Spleen (tissue), 11 donors: ENCODE data around the gene SREBF2. TPM values are rescaled to one million over a fixed set of nuclear protein-coding genes. Genes with fewer than 3 reads are reported as not detected.

ENCODE experiments used
- DNase-seq: peaks from one replicate; pipeline ENCODE4 v3.0.0-alpha.2; 2020
- H3K27ac ChIP-seq, 8 donors: fragments of 200-600 bp; sonication (generic) in 7 of 8; 1 replicate in 4 of 8; 2 replicates in 4 of 8; pipeline versions ENCODE4 v1.5.0 to v1.8.0; 2016 to 2021; ENCODE audit warnings: inconsistent platforms in 4 of 8, mild to moderate bottlenecking in 4 of 8, moderate library complexity in 1 of 8
- H3K27me3 ChIP-seq, 7 donors: fragments of 200-600 bp; sonication (generic) in 6 of 7; replicated peaks in 1 of 7; 1 replicate in 4 of 7; 2 replicates in 3 of 7; pipeline versions ENCODE4 v1.5.0 to v1.8.0; 2016 to 2021; ENCODE audit warnings: inconsistent platforms in 3 of 7, mild to moderate bottlenecking in 1 of 7
- H3K36me3 ChIP-seq, 6 donors: fragments of 200-600 bp; sonication (generic) in 5 of 6; 1 replicate in 4 of 6; 2 replicates in 2 of 6; pipeline versions ENCODE4 v1.5.0 to v1.8.0; 2016 to 2021; ENCODE audit warnings: inconsistent platforms in 2 of 6
- H3K4me1 ChIP-seq, 6 donors: fragments of 200-600 bp; sonication (generic) in 5 of 6; 1 replicate in 3 of 6; 2 replicates in 3 of 6; pipeline versions ENCODE4 v1.5.0 to v1.8.0; 2016 to 2021; ENCODE audit warnings: inconsistent platforms in 3 of 6
- H3K4me3 ChIP-seq, 8 donors: fragments of 200-600 bp; sonication (generic) in 7 of 8; 1 replicate in 4 of 8; 2 replicates in 4 of 8; pipeline versions ENCODE4 v1.5.0 to v1.8.0; 2016 to 2021; ENCODE audit warnings: inconsistent platforms in 4 of 8, mild to moderate bottlenecking in 4 of 8, moderate library complexity in 2 of 8
- H3K9me3 ChIP-seq, 8 donors: fragments of 200-600 bp; sonication (generic) in 7 of 8; 1 replicate in 4 of 8; 2 replicates in 4 of 8; pipeline versions ENCODE4 v1.5.0 to v1.8.0; 2016 to 2021; ENCODE audit warnings: inconsistent platforms in 4 of 8
- POLR2A ChIP-seq, 3 donors: fragments of 450-650 bp; IDR thresholded peaks; one replicate each; pipeline ENCODE4 v1.5.1; 2017; ENCODE audit warnings: antibody characterized with exemption in 3 of 3, mild to moderate bottlenecking in 1 of 3
- POLR2AphosphoS5 ChIP-seq, 3 donors: sonication (generic); formaldehyde crosslinking; IDR thresholded peaks; one replicate each; pipeline ENCODE4 v1.5.1; 2017; ENCODE audit warnings: antibody characterized with exemption in 3 of 3
- WGBS, 5 donors: extraction: QIAGEN DNeasy Blood & Tissue Kit in 3 of 5; methylation state at CpG; one replicate each; pipeline versions ENCODE4 v1.1.5 to v1.1.7; 2013 to 2018; 5-methylcytosine and 5-hydroxymethylcytosine counted together
- intact Hi-C: fragments of 100-400 bp; cut with DNase I; formaldehyde crosslinking; loops from one replicate; pipeline ENCODE4 v1.15.0; 2023; ENCODE audit warnings: low total_unique reads
- polyA plus RNA-seq, 3 donors: library from polyadenylated mRNA; stranded (reverse); fragments of 200-250 nt; gene quantifications; one replicate each; pipeline ENCODE4 v1.2.1, GENCODE V29; 2013
- total RNA-seq, 7 donors: library from RNA; depleted of rRNA in 3 of 7; stranded (reverse); fragments of >200 nt in 3 of 7; fragmentation: NEBNext Ultra II Directional in 4 of 7; extraction: Animal tissue kit (Norgen Biotek cat#: 25700) in 4 of 7; gene quantifications; one replicate each; pipeline versions ENCODE4 v1.1.0 to v1.2.1, GENCODE V29; 2016 to 2021
- TF ChIP-seq, protein P1 (sequence below), 11 experiments: fragments of 200-600 bp in 7 of 11; fragments of 450-650 bp in 4 of 11; sonication (generic) in 4 of 11; IDR thresholded peaks in 8 of 11; conservative IDR thresholded peaks in 3 of 11; 1 replicate in 7 of 11; 2 replicates in 4 of 11; pipeline versions ENCODE4 v1.4.0 to v1.8.0; 2016 to 2021; ENCODE audit warnings: antibody characterized with exemption in 11 of 11, inconsistent platforms in 4 of 11, mild to moderate bottlenecking in 1 of 11
- donor health status: healthy with polysubstance abuse.
- donor health status: DM: no; HTN: no; CAD: no; lungs with moderate emphysema.
- donor health status: DM: no; HTN: no; CAD: no.
- donor health status: Bipolar disorder and iron deficiency.
- donor health status: healthy.
- donor health status: DM: no; HTN: no; CAD: no.
- donor health status: DM: yes; HTN: yes; CAD: no.

SREBF2 gene
- total and polyA plus RNA-seq, 10 donors: 19.4 to 104 (median 63.3) TPM

GRCh38 chr22:41929418-41929810 is 96.5 kb downstream of the SREBF2 start:
- Histone ChIP-seq H3K4me3 (no peak overlapping the region), H3K4me1 (peaks cover 3 to 100% (median 77%) of the 10 kb centered on the region in 6 donors), H3K27me3 (peaks cover 0 to 28% (median 20%) of the 10 kb centered on the region in 7 donors), H3K27ac (peak overlapping the region in 7 of 8 donors; percentile 22 to 99 (median 92)), H3K9me3 (no peaks in the 10 kb centered on the region), H3K36me3 (peaks cover 0 to 5% (median 0%) of the 10 kb centered on the region in 6 donors)
- TF ChIP-seq POLR2A (IDR thresholded peaks at IDR 0.05) (no peak), POLR2AphosphoS5 (IDR thresholded peaks at IDR 0.05) (no peak)
- TF ChIP-seq, protein P1, sequence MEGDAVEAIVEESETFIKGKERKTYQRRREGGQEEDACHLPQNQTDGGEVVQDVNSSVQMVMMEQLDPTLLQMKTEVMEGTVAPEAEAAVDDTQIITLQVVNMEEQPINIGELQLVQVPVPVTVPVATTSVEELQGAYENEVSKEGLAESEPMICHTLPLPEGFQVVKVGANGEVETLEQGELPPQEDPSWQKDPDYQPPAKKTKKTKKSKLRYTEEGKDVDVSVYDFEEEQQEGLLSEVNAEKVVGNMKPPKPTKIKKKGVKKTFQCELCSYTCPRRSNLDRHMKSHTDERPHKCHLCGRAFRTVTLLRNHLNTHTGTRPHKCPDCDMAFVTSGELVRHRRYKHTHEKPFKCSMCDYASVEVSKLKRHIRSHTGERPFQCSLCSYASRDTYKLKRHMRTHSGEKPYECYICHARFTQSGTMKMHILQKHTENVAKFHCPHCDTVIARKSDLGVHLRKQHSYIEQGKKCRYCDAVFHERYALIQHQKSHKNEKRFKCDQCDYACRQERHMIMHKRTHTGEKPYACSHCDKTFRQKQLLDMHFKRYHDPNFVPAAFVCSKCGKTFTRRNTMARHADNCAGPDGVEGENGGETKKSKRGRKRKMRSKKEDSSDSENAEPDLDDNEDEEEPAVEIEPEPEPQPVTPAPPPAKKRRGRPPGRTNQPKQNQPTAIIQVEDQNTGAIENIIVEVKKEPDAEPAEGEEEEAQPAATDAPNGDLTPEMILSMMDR (IDR thresholded peaks at IDR 0.05 in 8 of 11, conservative IDR thresholded peaks at IDR 0.05 in 3 of 11): no peak
- intact Hi-C loops: no loop called here
- peak; percentile 67 for DNase-seq
- WGBS, 5 donors: 61 to 79% (median 75%) methylated on average over 7 to 8 of the region's 8 CpGs

DNA sequence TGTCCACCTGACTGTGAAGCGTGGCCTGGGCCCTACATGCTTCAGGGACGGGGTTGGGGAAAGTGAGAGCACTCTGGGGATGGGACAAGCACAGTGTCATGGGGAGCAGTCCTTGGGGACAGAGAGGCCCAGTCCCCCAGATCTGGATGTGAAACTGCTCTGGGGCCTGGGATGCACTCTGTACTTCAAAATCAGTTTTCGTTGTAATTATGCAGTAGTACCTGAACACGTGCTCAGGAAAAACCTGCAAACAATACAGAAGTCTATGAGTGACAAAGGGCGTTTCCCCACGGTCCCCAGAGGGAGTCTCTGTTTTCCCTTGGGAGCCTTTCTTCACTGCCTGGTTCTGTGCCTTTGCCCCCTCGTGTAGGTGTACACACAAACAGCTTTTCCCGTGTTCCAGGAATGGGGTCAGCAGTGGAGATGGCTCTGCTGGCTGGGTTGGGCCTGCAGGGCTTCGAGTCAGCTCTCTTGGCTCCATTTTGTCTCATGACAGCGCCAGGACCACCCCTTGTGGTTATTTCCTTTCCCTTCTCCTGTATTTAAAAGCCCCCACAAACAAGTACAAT is 98.9 kb downstream of the SREBF2 start:
- peak; percentile 65 for DNase-seq
- no peak overlapping the region for H3K4me3 ChIP-seq
- H3K27me3 ChIP-seq: peaks cover 0 to 7% (median 2%) of the 10 kb centered on the region in 7 donors
- H3K36me3 ChIP-seq: peaks cover 0 to 2% (median 0%) of the 10 kb centered on the region in 6 donors
- WGBS, 5 donors: 59 to 78% (median 73%) methylated on average over 10 of the region's 10 CpGs
- peak overlapping the region in 7 of 8 donors; percentile 22 to 95 (median 89) for H3K27ac ChIP-seq
- H3K9me3 ChIP-seq: no peaks in the 10 kb centered on the region
- peaks cover 0 to 100% (median 74%) of the 10 kb centered on the region in 6 donors for H3K4me1 ChIP-seq
- TF ChIP-seq POLR2A (IDR thresholded peaks at IDR 0.05): no peak
- TF ChIP-seq, protein P1 (IDR thresholded peaks at IDR 0.05 in 8 of 11, conservative IDR thresholded peaks at IDR 0.05 in 3 of 11): no peak
- peak in 2 of 3 donors; percentile 56 to 67 for TF ChIP-seq POLR2AphosphoS5 (IDR thresholded peaks at IDR 0.05)
- intact Hi-C loops: no loop called here

DNA sequence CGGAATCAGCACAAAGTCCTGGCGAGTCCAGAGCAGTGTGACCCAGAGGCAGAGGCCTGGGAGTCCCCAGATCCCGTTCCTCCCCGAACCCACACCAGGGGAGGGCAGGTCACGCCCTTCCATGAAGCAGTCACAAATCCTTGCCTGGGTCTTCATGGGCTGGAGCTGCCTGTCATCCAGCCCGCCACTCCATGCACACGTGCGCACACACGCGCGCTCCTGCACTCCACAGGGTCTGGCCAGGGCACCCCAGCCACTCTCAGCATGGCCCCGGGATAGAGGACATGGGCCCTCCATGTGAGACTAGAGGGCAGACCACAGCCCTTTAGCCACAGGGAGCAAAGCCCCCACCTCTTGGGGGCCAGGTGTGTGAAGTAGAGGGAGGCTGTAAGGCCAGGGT is 99.4 kb downstream of the SREBF2 start:
- Histone ChIP-seq H3K9me3 (no peaks in the 10 kb centered on the region), H3K27ac (peak overlapping the region in 5 of 8 donors; percentile 27 to 95 (median 90)), H3K27me3 (peaks cover 0 to 1% (median 0%) of the 10 kb centered on the region in 7 donors), H3K36me3 (peaks cover 0 to 8% (median 0%) of the 10 kb centered on the region in 6 donors), H3K4me1 (peaks cover 0 to 100% (median 72%) of the 10 kb centered on the region in 6 donors), H3K4me3 (no peak overlapping the region)
- intact Hi-C loops: no loop called here
- 91 to 100% (median 94%) methylated on average over 4 to 12 of the region's 12 CpGs for WGBS, 5 donors
- DNase-seq: peak; percentile 76
- no peak for TF ChIP-seq POLR2AphosphoS5 (IDR thresholded peaks at IDR 0.05)
- TF ChIP-seq POLR2A (IDR thresholded peaks at IDR 0.05): no peak

GRCh38 chr22:41933411-41934177 is 100.7 kb downstream of the SREBF2 start:
- H3K4me1 ChIP-seq: peaks cover 0 to 100% (median 64%) of the 10 kb centered on the region in 6 donors
- WGBS, 5 donors: 52 to 79% (median 58%) methylated on average over 8 to 16 of the region's 16 CpGs
- intact Hi-C loops: no loop called here
- no peaks in the 10 kb centered on the region for H3K27me3 ChIP-seq
- peaks cover 0 to 20% (median 0%) of the 10 kb centered on the region in 6 donors for H3K36me3 ChIP-seq
- H3K4me3 ChIP-seq: no peak overlapping the region
- peak; percentile 33 to 77 (median 74) for TF ChIP-seq POLR2AphosphoS5 (IDR thresholded peaks at IDR 0.05)
- TF ChIP-seq, protein P1 (IDR thresholded peaks at IDR 0.05 in 8 of 11, conservative IDR thresholded peaks at IDR 0.05 in 3 of 11): no peak
- peak overlapping the region; percentile 42 to 95 (median 84) for H3K27ac ChIP-seq
- peak; percentile 78 for DNase-seq
- no peaks in the 10 kb centered on the region for H3K9me3 ChIP-seq
